Hematopoietic multipotent progenitor cell treated with erythropoietin and hydrocortisone succinate and interleukin-3 and kit ligand, for 6 days (in vitro differentiated cells): Measurements from ENCODE around the gene DENND4A.
"Not testable (repeated sequence)": the region's sequence is repeated elsewhere in the genome, so short reads cannot be mapped to it uniquely, and the experiment has no call there.

Source experiments
- DNase-seq: peaks from one replicate; pipeline ENCODE4 v3.0.0-alpha.2; 2015

DENND4A gene

DNA sequence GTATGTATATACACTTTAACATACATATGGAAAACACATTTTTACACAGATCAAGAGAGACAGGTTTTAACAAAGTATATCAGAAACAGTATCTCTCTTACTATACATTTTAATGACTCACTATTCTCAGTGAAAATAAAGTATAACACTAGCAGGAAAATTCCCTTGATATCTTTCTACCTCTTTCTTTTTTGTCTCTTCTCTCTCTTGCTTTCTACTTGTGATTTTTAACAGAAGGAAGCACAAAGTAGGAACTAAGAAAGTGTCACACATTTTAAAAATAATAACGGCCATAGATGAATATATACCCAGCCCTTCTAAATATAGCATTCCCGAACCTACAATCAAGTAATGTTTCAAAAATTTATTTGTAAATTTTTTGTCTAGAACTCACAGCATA is 4.8 kb downstream of the DENND4A start:
- DNase-seq = no peak

DNA sequence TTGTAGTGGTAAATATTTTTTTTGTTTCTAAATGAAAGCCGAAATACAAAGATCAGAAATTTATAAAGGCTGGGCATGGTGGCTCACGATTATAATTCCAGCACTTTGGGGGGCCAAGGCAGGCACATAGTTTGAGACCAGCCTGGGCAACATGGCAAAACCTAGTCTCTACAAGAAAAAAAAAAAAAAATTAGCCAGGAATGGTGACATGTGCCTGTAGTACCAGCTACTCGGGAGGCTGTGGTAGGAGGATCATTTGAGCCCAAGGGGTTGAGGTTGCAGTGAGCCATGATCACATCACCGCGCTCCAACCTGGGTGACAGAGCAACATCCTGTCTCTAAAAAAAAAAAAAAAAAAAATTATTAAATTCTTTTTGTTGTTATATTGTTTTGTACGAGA is 6.9 kb downstream of the DENND4A start:
- DNase-seq = no peak

DNA sequence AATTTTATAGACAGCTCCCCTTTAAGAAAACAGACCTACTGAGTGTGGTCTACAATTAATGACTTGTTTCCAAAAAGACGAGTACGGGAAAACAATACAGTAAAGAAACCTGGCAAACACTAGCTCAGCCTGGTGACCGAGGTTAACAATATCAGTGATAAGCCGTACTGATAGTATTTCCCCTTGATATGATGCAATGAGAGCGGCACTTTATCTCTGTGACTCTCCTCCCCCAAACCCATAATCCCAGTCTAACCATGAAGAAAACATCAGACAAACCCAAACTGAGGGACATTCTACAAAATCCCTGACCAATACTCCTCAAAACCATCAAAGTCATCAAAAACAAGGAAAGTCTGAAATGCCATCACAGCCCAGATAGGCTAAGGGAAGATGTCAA is 8.2 kb downstream of the DENND4A start:
- peak; percentile 58 for DNase-seq

DNA sequence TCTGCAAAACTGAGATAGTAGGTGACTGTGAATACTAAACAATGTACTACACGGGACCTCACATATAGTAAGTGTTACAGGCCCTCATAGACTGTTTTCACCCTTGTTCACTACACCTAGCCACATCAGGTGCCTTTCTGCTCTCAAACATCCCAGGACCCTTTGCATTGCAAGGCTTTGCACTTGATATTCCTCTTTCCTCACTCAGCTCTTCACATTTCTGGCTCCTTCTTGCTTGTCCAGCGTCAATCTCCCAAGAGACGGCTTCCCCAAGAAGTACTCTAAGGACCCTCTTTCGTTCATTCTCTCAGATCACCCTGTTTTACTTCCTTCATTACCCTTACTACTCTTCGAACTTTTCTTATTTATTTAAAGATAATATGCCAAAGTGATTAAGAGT is 10.0 kb downstream of the DENND4A start:
- DNase-seq = peak; percentile 27

DNA sequence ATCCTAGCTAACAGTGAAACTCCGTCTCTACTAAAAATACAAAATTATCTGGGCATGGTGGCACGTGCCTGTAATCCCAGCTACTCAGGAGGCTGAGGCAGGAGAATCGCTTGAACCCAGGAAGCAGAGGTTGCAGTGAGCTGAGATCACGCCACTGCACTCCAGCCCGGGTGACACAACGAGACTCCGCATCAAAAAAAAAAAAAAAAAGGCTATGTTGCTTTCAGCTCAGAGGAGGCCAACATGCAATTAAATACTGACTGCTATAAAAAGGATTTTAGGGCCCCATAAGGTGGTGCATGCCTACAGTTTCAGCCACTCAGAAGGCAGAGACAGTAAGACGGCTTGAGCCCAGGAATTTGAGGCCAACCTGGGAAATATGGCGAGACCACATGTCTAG is 13.4 kb downstream of the DENND4A start:
- DNase-seq = not testable (repeated sequence)

DNA sequence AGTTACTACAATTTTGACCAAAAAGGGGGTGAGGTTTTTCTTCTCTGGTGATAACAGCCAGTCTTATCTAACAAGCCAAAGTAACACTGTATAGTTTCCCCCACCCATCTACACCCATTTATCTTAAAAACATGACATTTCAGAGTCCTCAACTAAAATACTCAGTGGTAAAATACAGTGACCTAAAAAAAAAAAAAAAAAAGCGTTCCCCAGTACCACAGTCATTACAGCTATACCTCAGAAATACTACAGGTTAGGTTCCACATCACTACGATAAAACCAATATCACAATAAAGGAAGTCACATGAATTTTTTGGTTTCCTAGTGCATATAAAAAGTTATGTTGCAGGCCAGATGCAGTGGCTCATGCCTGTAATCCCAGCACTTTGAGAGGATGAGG is 13.8 kb downstream of the DENND4A start:
- DNase-seq = peak; percentile 95

DNA sequence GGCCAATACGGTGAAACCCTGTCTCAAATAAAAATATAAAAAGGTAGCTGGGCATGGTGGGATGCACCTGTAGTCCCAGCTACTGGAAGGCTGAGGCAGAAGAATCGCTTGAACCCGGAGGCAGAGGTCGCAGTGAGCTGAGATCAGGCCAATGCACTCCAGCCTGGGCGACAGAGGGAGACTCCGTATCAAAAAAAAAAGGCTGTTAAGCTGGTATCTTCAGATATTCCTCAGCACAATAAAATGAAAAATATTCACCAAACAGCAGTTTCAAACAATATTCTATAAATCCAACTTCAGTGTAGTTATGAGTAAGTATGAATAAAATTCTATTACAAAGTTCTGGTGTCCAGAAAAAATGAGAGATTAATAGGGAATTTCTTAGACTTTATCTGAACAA is 14.2 kb downstream of the DENND4A start:
- peak; percentile 81 for DNase-seq

DNA sequence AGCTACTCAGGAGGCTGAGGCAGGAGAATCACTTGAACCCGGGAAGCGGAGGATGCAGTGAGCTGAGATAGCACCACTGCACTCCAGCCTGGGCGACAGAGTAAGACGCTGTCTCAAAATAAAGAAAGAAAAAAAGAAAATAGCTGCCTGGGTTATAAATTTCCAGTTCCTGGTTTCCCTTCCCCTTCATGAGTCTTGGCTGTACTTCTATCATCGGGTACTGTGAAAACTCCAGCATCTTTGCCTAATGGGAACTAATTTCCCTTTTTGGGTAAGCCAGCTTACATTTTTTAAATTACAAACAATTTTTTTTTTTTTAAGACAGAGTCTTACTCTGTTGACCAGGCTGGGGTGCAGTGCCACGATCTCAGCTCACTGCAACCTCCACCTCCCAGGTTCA is 15.0 kb downstream of the DENND4A start:
- DNase-seq = no peak

DNA sequence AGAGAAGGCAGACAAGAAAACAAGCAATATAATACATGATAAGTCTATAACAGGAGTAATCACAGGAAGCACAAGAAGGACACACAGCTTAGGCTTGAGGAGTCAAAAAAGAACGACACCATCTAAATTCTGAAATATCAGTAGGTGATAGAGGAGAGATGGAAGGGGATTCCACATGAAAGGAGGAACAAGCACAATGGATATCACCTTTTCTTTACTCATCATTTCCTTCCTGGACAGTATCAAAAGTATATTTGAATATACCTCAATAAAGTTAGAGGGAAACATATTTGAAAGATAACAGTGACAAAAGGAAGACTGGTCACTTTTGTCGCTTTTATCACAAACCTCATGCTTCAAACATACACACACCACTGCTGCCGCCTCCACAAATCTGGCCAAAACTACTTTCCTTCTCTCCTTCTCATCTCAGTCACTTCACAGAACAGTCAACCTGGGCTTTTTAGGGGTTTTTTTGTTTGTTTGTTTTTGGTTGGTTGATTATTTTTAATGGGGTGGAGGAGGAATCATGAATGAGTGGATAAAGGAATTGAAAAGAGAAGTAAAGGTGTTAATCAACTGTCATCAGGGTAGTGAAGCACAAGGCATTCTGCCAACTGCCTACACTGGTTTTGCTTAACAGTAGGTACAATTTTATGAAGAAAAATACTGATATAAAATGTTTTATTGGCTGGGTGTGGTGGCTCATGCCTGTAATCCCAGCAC is 18.5 kb downstream of the DENND4A start:
- DNase-seq = peak; percentile 59

DNA sequence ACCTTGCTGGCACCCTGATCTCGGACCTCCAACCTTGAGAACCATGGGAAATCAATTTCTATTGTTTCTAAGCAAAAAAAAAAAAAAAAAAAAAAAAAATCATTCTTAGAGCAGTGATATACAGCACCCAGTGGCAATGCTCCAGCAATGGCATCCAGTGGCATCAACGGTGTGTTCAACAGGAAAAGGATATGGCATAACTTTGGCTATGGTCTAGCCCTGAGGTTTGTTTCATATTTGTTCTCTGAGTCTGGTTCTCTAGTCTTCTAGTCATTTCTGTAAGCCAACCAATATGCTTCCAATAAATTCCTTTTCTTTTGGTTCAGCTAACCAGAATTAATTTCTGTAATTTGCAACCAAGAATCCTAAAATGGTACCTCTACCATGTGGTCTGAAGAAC is 19.2 kb downstream of the DENND4A start:
- peak; percentile 42 for DNase-seq

DNA sequence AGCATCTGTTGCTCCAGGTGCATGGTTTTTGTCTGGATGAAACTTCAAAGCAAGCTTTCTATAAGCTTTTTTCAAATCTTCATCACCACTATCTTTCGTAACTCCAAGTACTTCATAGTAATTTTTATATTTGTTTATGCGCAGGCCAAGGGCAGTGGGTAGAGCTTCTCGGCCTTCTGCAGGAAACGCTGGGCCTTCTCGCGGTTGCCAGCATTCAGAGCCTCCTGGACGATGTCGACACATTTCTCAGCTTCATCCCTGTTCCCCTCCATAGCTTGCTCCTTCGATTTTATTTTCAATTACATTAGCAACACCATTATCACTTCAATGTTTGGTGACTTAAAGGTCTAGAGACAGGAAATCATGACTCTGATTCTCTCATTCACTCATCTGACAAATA is 20.2 kb downstream of the DENND4A start:
- DNase-seq = no peak

DNA sequence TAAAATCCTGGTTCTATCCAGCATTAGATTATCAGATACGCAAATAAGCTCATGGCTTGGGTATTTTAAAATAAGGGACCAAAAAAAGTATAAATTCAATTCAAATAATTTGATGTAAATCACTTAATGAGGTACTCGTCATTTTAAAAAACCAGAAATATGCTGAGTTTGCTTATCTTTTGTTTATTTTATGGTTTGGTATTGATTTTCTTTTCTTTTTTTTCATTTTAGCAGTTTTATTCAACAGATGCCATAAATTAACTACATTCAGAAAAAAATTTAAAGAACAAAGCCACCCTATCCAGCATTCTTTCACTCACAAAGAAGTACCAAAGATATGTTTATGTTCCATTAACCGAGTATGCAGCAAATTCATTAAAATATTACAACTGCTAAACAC is 22.6 kb downstream of the DENND4A start:
- no peak for DNase-seq

DNA sequence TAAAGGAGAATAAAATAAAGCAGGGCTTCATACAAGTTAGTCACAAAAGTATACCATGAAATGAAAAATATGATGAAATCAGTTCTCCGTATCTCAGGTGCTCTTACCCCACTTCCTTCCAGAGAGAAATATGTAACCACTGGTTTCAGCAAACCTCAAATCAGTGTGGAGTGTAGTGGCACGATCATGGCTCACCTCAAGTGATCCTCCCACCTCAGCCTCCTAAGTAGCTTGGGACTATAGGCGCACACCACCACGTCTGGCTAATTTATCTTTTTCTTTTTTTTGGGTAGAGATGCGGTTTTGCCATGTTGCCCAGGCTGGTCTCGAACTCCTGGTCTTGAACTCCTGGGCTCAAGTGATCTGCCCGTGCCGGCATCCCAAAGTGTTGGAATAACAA is 24.2 kb downstream of the DENND4A start:
- no peak for DNase-seq

DNA sequence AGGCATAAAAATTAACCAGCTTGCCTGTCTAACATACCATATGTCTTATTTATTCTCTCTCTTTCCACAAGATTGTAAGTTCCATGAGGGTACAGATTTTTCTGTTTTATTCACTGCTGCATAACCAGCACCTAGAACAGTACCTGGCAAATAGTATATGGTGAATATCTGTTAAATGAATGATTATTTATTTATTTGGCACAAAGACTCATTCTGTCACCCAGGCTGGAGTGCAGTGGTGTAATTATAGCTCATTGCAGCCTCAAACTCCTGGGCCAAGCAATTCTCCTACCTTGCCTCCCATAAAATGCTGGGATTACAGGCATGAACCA is 24.9 kb downstream of the DENND4A start:
- DNase-seq = no peak

DNA sequence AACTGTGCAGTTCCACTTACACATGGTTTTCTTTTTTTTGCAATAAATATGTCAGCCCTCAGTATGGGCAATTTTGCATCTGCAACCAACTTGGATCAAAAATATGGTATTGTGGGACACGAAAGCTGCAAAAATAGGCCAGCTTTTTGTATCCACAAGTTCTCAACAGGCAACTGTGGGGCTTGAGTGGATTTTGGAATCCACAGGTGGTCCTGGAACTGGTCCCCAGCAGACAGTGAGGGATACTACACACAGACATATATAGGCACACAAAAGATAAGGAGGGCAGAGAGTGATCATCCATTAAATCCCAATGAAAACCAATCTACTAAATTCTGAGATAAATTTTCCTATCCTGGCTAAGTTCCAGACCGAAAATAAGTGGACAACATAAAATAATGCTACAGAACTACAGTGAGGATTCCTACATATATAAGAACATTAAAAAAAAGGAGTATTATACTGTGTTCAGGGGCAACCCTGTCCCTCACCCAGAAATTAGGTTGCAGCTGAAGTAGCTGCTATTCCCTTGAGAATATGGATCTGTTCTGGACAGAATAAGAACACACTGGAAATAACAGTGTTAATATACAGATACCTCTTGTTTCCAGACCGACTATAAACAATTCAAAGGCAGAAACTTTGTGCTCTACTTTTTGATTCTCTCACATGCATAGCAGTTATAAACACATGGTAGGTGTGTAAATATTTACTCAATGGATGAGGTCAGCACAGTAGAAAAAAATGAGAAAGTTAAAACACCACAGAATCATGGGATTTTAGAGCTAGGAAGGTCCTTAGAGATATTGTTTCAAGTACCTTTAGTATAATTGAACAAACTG is 25.4 kb downstream of the DENND4A start:
- no peak for DNase-seq

DNA sequence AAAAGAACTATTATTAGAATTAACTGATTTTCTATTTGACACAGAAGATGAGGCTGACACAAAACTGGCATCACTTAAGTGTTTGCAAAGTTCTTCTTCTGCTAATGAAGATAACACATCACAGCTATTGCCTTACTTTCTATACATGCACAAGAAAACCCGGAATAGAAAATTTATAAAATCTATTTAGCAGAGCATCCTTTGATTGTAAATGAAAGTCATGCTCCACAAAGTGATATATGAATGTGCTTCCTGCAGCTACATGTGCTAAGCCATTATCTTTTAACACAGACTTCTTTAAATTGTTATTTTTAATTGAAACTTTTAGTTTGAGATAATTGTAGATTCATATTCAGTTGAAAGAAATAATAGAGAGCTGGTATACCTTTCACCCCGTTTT is 27.0 kb downstream of the DENND4A start:
- peak; percentile 12 for DNase-seq

DNA sequence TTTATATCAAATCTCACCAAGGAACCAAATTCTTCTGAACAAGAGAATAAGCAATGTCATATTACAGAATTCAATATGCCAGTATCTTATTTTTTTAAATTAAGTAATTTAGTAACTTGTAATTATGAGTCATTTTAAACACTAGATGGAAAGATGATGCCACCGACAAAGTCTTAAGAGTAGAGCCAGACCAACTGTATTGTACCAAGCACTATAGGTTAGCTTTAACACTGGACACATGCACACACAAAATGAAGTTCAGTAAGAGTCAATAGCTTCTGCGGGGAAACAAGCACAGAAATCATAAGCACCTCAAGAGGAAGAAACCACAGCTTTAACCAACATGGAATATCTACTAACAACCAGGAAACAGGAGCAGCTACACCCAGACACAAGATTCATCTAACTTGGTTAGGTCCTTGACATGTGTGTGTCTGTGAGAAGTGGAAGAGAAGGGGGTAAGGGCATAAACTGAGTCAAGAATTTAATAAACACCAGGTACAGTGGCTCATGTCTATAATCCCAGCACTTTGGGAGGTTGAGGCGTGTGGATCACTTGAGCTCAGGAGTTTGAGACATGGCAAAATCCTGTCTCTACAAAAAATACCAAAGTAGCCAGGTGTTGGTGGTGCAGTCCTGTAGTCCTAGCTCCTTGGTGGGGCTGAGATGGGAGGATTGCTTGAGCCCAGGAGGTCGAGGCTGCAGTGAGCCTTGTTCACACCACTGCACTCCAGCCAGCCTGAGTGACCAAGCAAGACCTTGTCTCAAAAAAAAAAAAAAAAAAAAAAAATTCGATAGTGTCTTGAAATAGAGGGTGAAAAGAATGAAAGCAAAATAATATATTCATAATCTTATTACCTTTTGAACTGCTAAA is 28.9 kb downstream of the DENND4A start:
- DNase-seq = peak; percentile 43

DNA sequence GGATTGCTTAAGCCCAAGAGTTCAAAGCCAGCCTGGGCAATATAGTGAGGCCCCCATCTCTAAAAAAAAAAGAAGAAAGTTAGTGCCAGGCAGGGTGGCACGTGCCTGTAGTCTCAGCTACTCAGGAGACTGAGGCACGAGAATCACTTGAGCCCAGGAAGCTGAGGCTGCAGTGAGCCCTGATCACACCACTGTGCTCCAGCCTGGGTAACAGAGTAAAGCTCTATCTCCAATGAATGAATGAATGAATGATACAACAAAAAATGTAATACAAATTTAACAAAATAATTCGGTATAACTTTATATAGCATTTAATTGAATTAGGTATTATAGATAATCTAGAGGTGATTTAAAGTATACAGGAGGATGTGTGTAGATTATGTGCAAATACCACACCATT is 29.7 kb downstream of the DENND4A start:
- DNase-seq = no peak

DNA sequence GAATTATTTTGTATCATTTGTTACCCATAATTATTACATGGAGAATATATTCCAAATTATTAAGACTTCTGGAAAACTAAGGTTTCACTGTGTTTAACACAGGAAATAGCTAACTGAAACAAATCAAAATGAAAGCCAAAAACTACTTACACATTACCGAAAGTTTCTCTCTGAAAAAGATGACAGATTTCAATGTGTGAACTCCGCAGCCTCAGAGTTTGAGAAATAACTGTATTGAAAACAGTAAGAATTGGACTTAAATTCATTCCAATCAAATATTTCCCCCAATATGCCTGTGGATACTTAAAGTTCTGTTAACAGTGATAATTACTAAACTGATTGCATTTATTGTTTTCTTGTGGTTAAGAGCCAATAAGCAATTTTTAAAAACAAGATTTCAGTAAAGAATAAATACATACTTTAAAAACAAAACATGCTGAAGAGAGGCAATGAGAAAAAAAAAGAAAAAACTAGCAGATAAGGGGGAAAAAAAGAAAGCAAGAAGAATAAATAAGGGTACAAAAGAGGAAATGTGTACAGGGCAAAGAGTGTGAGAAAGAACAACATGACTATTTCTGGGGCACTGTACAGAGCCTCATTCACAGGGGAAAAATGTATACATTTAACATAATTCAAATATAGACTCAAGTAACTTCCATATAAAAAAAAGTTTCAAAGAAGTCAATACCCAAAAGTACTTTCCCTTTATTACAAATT is 30.7 kb downstream of the DENND4A start:
- DNase-seq = no peak

DNA sequence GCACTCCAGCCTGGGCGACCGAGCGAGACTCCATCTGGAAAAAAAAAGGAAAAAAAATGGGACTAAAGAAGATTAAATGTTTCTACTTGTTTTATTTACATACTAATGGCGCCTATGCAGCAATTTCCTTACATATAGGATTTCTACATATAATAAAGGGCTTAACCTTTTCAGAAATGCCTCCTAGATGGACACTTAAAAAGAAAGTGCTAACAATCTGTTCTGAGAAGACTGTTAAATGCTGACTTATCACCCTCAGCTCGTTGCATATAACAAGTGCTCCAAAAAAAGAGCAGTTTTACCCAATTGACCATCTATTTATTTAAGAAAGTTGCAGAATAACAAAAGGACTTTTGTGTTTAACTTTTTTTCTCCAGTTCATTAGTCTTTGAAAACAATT is 32.7 kb downstream of the DENND4A start:
- DNase-seq = no peak

DNA sequence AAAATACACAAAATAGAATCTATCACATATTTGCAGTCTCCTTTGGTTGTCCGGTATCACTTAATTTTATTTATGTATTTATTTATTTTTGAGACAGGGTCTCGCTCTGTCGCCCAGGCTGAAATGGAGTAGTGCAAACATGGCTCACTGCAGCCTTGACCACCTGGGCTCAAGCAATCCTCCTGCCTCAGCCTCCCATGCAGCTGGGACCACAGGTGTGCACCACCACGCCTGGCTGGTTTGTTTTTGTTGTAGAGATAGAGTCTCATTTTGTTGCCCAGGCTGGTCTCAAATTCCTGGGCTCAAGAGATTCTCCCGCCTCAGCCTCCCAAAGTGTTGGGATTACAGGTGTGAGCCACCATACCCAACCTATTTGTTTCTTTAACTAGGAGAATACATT is 33.9 kb downstream of the DENND4A start:
- no peak for DNase-seq

DNA sequence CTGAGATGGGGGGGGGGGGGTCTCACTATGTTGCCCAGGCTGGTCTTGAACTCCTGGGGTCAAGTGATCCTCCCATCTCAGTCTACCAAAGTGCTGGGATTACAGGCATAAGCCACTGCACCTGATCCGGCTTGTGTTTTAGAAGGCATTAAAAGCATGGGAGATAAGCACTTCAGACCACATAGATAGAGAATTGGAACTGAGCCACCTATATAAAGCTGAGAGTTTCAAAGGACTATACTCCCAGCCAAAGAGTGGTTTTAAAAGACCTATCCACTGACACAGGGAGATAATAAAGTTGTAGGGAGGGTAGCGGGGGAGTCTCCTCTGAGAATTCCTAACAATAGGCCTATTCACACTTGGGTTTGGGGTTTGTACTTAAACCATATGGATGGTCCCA is 34.8 kb downstream of the DENND4A start:
- DNase-seq = peak; percentile 85

DNA sequence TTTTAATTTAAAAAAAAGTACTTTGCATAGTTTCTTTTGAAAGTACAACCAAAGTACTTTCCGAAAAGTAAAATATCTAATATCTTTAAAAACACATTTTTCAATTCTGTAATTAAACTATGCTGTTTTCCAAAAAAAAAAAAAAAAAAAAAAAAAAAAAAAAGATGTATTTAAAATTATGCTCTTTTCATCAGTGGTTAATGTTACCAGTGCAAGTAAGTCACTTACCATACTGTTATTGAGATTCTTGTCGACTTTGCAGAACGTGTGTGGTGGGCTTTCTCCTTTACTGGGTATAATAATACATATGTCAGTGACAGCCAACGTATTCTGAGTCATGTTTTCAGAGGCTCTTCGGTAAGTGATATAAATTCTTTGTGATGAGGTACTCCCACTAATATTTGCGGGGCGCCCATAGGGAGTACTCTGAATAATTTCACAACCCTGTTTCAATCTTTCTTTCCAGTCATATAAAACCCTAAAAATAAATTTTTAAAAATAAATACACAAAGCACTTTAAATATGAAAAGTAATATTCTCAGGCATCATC is 39.9 kb downstream of the DENND4A start:
- DNase-seq = no peak
